Hematopoietic multipotent progenitor cell treated with erythropoietin and hydrocortisone succinate and interleukin-3 and kit ligand, for 15 days (in vitro differentiated cells): ENCODE data around the gene UBE2E2.
"Not testable (repeated sequence)": the region's sequence is repeated elsewhere in the genome, so short reads cannot be mapped to it uniquely, and the experiment has no call there.

Source experiments
- DNase-seq: peaks from one replicate; pipeline ENCODE4 v3.0.0-alpha.2; 2015; ENCODE audit warnings: low spot score

Gene UBE2E2

DNA sequence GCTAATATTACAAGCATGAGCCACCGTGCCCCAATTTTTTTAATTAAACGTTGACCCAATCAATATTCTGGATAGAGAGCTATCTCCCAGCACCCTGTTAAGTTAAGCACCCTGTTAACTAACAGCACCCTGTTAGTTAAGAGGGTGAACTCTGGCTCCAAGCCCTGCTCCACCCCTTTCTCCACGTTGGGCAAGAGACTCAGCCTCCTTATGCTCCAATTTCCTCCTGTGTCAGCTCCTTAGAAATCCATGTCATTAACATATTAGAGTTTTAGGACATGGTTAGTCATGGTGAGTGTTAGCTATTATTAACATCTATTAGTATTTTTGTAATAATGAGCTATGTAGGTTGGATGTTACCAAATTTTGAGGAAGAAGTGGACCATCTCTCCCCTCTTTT is 385.4 kb downstream of the UBE2E2 start:
- no peak for DNase-seq

GRCh38 chr3:23589602-23590001 is 386.5 kb downstream of the UBE2E2 start:
- DNase-seq, result no peak

DNA sequence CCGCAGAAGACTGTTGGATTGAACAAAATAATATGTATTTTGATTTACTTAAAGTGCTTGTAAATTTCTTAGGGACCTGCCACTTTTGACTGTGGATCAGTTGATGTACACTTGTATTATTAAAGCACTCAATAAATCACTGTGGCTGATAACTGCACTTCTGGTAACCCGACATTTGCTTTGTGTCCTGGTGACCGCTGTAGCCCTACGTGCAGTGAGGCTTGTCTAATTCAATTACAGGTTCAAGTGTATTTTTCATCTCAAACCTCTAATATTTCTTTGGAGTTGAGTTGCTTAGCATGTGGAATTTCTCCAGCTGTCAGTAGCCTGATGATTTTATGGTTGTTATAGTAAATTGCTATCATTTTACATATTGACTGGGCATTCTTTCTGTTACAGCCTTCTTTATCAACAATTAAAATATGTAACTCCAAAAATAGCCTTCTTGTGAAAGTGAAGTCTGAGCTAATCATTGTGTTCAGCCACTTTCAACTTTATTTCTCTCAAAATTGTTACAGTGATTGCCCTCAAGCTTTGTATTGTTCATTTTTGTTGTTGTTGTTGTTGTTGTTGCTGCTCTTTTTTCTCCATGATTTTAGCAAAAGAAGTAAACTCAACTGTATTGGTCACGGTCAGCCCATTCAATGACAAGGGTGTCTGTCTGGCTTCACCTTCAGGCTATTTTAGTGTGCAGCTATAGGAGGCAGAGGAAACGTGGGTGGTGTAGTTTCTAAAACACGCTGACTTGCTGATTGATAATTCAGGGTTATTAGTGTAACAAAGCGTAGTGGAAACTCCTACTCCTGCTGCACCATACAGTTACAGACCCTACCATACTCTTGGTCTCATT is 387.5 kb downstream of the UBE2E2 start:
- no peak for DNase-seq

DNA sequence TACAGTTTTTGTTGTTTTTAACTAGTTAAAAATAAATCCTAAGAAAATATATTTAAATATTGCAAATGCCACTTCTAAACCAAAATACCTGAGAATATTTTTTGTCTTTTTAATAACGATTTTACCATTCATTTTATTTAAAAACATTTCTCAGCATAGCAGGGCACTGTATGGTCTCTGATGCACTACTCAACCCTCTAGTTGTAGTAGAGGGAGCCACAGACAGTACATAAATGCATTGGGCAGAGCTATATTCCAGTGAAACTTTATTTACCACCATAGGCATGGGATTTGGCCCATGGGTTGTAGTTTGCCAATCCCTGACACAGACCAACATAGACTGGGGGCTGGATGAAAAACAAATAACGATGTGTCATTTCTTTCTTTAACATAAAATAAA is 388.2 kb downstream of the UBE2E2 start:
- no peak for DNase-seq

- DNase-seq, result no peak
Measured at GRCh38 chr3:23592961-23593931, 390.1 kb downstream of the UBE2E2 start.

GRCh38 chr3:23594066-23594465 is 390.9 kb downstream of the UBE2E2 start:
- DNase-seq, result no peak

DNA sequence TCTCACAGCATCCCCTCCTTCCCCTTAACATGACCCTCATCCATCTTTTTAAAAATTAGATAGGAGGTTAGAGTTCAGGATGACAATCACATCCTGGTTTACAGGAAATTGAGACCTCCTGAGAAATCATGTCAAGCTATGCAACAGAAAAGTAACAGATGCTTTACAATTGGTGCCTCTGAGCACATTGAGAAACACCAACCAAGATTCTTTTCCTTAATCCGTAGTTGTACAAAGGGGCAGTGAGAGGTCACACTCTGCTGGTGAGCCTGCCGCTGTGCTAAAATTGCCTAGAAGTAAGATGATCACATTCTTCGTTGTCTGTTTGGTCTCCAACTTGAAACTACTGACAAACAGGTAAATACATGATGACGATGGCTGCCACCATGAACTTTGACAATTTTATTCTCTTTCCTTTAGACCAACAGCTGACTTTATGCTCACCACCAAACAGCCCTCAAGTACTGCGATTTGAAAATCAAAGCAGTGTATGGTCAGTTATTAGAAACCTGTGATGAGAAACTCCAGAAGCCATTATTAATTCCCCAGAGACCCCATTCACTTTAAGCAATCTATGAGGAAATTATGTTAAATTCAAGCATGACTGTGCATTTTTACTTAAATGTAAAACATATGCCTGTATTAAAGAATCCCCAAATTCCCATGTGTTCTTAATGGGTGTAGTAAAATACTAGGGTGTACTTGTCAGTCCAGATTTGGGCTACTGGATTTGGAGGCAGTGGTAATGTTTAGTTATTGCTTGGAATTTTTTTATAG is 392.0 kb downstream of the UBE2E2 start:
- DNase-seq, result no peak

GRCh38 chr3:23595851-23596250 is 392.7 kb downstream of the UBE2E2 start:
- DNase-seq, result no peak

- DNase-seq, result no peak
Measured at GRCh38 chr3:23600167-23600871, 397.2 kb downstream of the UBE2E2 start.

DNA sequence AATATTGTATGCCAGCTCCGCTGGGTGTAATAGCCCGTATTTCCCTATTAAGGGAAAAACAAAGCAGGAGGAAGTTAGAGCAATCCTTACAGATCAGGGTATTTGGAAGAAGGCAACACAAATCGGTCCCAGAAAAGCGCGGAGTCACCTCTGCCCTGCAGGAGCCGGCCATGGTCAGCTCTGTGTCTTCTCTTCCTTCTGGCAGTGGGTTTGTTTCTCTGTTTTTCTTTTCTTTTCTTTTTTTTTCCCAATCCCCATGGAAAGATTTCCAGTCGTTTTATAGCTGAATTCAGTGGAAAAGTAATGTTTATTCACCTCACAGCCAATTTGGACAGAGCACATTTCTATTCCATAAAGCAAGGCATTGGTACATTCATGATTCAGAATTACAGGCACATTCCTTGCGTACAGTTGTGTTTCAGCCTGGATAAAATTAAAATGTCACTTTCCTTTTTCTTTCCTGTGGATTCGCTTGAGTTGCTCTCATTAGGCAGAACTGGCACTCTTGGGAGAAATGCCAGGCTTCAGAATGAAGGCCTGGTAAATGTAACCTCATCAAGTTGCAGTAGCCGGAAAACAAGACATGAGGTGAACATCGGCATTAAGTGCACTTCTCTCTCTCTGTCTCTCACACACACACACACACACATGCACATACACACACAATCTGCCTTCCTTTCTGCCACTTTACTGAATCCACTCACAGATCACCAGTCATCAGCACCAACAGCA is 398.1 kb downstream of the UBE2E2 start:
- no peak for DNase-seq

- no peak for DNase-seq
Measured at GRCh38 chr3:23602971-23603370, 399.8 kb downstream of the UBE2E2 start.

DNA sequence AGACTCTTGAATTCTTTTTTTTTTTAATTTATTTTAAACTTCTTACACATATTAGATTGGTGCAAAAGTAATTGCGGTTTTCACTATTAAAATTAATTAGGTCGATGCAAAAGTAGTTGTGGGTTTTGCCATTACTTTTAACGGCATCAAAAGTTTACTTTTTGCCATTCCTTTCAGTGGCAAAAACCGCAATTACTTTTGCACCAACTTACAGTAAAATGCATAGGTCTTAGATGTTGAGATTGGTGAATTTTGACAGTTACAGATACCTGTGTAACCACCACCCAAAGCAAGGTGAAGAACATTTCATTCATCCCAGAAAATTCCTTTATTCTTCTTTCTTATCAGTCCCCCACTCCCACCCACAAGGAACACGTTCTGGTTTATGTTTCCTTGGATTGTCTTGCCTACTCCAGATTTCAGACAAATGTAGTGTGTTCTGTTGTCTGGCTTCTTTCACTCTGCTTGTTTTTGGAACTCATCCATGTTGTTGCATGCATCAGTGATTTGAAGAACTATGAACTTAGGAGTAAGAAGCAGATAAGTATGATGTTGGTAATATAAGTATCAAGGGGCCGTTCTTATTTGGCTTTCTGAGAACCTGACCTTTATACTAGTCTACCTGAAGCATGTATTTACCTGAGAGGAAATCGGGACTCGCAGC is 404.2 kb downstream of the UBE2E2 start:
- no peak for DNase-seq

DNA sequence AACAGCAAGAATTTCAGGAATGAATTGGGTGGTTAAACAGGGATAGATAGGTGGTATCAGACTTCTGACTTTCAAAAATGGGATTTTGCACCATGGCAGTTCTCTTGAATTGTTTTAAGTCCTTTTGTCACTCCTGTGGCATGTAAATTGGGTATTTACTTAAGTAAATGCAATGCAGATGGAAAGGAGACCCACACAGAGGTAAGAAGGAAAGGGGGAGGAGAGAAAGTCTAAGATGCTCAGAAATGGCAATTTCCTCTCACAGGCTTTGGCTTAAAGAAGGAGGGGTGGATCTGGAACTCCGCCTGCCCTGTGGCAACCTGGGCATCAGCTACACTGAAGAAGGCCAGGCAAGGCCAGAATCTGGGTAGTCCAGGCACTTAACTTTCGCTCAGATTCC is 405.5 kb downstream of the UBE2E2 start:
- no peak for DNase-seq

- DNase-seq, result no peak
Measured at GRCh38 chr3:23611737-23612295, 408.7 kb downstream of the UBE2E2 start.

GRCh38 chr3:23612296-23612891 is 409.3 kb downstream of the UBE2E2 start:
- no peak for DNase-seq

DNA sequence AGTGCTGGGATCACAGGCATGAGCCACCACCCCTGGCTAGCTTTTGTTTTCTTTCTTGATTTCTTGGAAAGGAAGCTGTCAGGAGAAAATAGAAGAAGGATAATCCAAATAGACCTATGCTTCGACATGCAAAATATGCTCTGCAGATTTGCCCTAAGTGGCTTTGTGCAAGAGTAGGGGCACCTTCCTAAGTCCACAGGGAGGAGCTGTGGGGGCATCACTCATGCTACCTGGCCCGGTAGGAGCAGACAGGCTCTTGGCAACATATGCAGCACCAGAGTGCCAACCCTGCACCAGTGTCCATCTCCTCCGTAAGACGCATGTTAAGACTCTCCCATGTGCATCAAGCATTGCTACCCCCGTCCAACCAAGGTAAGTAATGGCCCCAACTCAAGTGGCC is 411.9 kb downstream of the UBE2E2 start:
- DNase-seq, result no peak

GRCh38 chr3:23618475-23618874 is 415.3 kb downstream of the UBE2E2 start:
- not testable (repeated sequence) for DNase-seq

- DNase-seq, result no peak
Measured at GRCh38 chr3:23619705-23620637, 416.8 kb downstream of the UBE2E2 start.
